GM12872 (cell line): ENCODE measurements around the gene SLC1A3.

Source experiments
- CTCF ChIP-seq: IDR thresholded peaks from 3 replicates; pipeline ENCODE4 v1.5.1; 2011; ENCODE audit warnings: low read depth, mild to moderate bottlenecking, low read length, moderate library complexity; ENCODE audit not compliant: insufficient read depth

The SLC1A3 gene

GRCh38 chr5:36593867-36594266 lies 12.5 kb upstream of the SLC1A3 start:
- no peak for TF ChIP-seq CTCF

- TF ChIP-seq CTCF: no peak
Measured at GRCh38 chr5:36596247-36596646, 10.2 kb upstream of the SLC1A3 start.

- TF ChIP-seq CTCF: no peak
Measured at GRCh38 chr5:36596756-36597155, 9.7 kb upstream of the SLC1A3 start.

GRCh38 chr5:36598045-36598444 lies 8.4 kb upstream of the SLC1A3 start:
- TF ChIP-seq CTCF: no peak

GRCh38 chr5:36599986-36600779 lies 6.2 kb upstream of the SLC1A3 start:
- TF ChIP-seq CTCF: no peak

- TF ChIP-seq CTCF: no peak
Measured at GRCh38 chr5:36600917-36601527, 5.4 kb upstream of the SLC1A3 start.

GRCh38 chr5:36602704-36603321 lies 3.6 kb upstream of the SLC1A3 start:
- peak; percentile 25; the same call in 2 of the 3 replicates for TF ChIP-seq CTCF
